ENCODE measurements around the gene GAL.

GRCh38 chr11:68727783-68728182 lies 43.4 kb downstream of the GAL start:
- TF ChIP-seq EP300 (IDR thresholded peaks at IDR 0.05; ENCODE audit: borderline replicate concordance) (no peak), CREB1 (IDR thresholded peaks at IDR 0.05; ENCODE audit: low read depth) (no peak), YY1 (IDR thresholded peaks at IDR 0.05; ENCODE audit: low read depth) (no peak), ZBTB7A (IDR thresholded peaks at IDR 0.05; ENCODE audit: low read depth) (no peak), TAF1 (IDR thresholded peaks at IDR 0.05; ENCODE audit: low read depth) (no peak), CEBPB (IDR thresholded peaks at IDR 0.05) (no peak), USF1 (IDR thresholded peaks at IDR 0.05) (no peak), REST (IDR thresholded peaks at IDR 0.05; ENCODE audit: low read depth) (no peak), NFIC (IDR thresholded peaks at IDR 0.05) (no peak), FOXM1 (IDR thresholded peaks at IDR 0.05; ENCODE audit: borderline replicate concordance, low read depth) (no peak), EGR1 (IDR thresholded peaks at IDR 0.05) (no peak), TCF12 (IDR thresholded peaks at IDR 0.05; ENCODE audit: low read depth) (no peak), RAD21 (IDR thresholded peaks at IDR 0.05; ENCODE audit: low read depth) (peak; percentile 35; the same call in 1 of the 2 replicates), MAX (IDR thresholded peaks at IDR 0.05) (no peak)
